OCI-LY3 (cell line): ENCODE results near the gene SMIM43.

ENCODE experiments used
- H2AFZ ChIP-seq: fragments of 200-600, 300-600 bp; shearing (Covaris generic); 2 replicates; pipeline ENCODE4 v1.6.0; 2014; ENCODE audit warnings: antibody characterized with exemption, low read depth, low read length
- H3K27ac ChIP-seq: fragments of 200-600, 300-600 bp; sonication (generic); 2 replicates; pipeline ENCODE4 v1.5.1; 2014; ENCODE audit warnings: mild to moderate bottlenecking, low read length, moderate library complexity, mixed read lengths
- H3K27me3 ChIP-seq: fragments of 200-600, 300-600 bp; sonication (generic); 2 replicates; pipeline ENCODE4 v1.6.1; 2014; ENCODE audit warnings: low read depth, low read length, mixed read lengths
- H3K36me3 ChIP-seq: fragments of 200-600, 300-600 bp; sonication (generic); replicated peaks from 2 replicates; pipeline ENCODE3; 2014; ENCODE audit warnings: low read depth, low read length, mixed read lengths
- H3K4me1 ChIP-seq: fragments of 300-600, 200-600 bp; sonication (generic); 2 replicates; pipeline ENCODE4 v1.6.1; 2014; ENCODE audit warnings: low read length, mixed read lengths
- H3K4me2 ChIP-seq: fragments of 200-600, 300-600 bp; sonication (generic); 2 replicates; pipeline ENCODE4 v1.6.1; 2014; ENCODE audit warnings: low read length, mixed read lengths
- H3K4me3 ChIP-seq: fragments of 300-600, 200-600 bp; sonication (generic); 2 replicates; pipeline ENCODE4 v1.5.1; 2014; ENCODE audit warnings: antibody characterized with exemption, mild to moderate bottlenecking, low read length, moderate library complexity
- H3K79me2 ChIP-seq: fragments of 300-600, 200-600 bp; shearing (Covaris generic); 2 replicates; pipeline ENCODE4 v1.6.1; 2014; ENCODE audit warnings: mild to moderate bottlenecking, low read length, mixed read lengths
- H3K9ac ChIP-seq: fragments of 300-600, 200-600 bp; shearing (Covaris generic); 2 replicates; pipeline ENCODE4 v1.6.0; 2014; ENCODE audit warnings: mild to moderate bottlenecking, low read length, moderate library complexity
- H3K9me3 ChIP-seq: fragments of 200-600, 300-600 bp; shearing (Covaris generic); 2 replicates; pipeline ENCODE4 v1.6.1; 2014; ENCODE audit warnings: low read length, mixed read lengths; ENCODE audit not compliant: insufficient read depth
- H4K20me1 ChIP-seq: fragments of 200-600, 300-600 bp; sonication (generic); 2 replicates; pipeline ENCODE4 v1.6.1; 2016; ENCODE audit warnings: low read length, mixed read lengths; ENCODE audit not compliant: insufficient read depth
- EZH2phosphoT487 ChIP-seq: fragments of 200-600 bp; shearing (Covaris generic); IDR thresholded peaks from 2 replicates; pipeline ENCODE4 v1.6.1; 2018; ENCODE audit warnings: antibody characterized with exemption, mixed run types, low read depth
- TF ChIP-seq, protein P1 (sequence below): fragments of 200-600, 300-600 bp; sonication (generic); IDR thresholded peaks from 2 replicates; pipeline ENCODE4 v1.5.1; 2014; ENCODE audit warnings: antibody characterized with exemption, low read length, low read depth

SMIM43 gene

DNA sequence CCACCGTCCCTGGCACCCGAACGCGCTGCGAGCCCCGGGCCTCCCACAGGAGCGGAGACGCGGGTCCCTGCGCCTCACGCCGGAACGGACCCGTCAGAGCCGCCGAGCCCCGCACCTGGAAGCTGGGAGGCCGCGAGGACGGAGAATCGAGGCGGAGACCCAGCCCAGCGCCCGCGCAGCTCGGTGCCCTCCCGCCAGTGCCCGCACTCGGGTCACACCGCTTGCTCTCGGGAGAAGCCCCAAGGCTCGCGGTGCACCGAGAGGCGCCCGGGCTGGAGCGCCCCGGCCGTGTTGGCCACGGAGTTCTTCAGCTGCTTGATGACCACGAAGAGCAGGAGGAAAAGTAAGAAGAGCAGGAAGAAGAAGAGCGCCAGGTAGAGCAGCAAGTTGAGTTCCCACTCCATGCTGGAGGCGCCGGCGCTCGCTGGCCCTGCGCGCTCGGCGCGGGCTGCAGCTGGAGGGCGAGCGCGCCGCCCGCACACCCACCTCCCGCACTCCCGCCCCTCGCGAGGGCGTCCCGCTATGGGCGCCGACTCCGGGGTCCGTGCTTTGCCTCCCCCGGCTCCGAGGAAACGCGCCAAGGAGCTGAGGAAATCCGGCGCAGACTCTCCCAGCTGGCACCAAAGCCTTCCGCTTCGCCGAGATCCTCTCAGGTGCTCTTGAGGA is at the start of gene SMIM43:
SMIM43 (minus strand) TSS at position 463 of the 666 bp plus-strand sequence; CDS start at position 404, 59 bp downstream.
- Histone ChIP-seq H3K79me2 (no peaks in the 10 kb centered on the region), H2AFZ (no peak within 1 kb of the TSS), H3K4me1 (no peaks in the 10 kb centered on the region), H3K36me3 (no peaks in the 10 kb centered on the region), H3K27me3 (no peaks in the 10 kb centered on the region), H3K27ac (no peak within 1 kb of the TSS), H3K4me2 (no peak within 1 kb of the TSS), H3K4me3 (no peak within 1 kb of the TSS), H3K9ac (no peak within 1 kb of the TSS), H4K20me1 (no peaks in the 10 kb centered on the region), H3K9me3 (no peaks in the 10 kb centered on the region)
- TF ChIP-seq, protein P1, sequence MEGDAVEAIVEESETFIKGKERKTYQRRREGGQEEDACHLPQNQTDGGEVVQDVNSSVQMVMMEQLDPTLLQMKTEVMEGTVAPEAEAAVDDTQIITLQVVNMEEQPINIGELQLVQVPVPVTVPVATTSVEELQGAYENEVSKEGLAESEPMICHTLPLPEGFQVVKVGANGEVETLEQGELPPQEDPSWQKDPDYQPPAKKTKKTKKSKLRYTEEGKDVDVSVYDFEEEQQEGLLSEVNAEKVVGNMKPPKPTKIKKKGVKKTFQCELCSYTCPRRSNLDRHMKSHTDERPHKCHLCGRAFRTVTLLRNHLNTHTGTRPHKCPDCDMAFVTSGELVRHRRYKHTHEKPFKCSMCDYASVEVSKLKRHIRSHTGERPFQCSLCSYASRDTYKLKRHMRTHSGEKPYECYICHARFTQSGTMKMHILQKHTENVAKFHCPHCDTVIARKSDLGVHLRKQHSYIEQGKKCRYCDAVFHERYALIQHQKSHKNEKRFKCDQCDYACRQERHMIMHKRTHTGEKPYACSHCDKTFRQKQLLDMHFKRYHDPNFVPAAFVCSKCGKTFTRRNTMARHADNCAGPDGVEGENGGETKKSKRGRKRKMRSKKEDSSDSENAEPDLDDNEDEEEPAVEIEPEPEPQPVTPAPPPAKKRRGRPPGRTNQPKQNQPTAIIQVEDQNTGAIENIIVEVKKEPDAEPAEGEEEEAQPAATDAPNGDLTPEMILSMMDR: no peak
- no peak for TF ChIP-seq EZH2phosphoT487

DNA sequence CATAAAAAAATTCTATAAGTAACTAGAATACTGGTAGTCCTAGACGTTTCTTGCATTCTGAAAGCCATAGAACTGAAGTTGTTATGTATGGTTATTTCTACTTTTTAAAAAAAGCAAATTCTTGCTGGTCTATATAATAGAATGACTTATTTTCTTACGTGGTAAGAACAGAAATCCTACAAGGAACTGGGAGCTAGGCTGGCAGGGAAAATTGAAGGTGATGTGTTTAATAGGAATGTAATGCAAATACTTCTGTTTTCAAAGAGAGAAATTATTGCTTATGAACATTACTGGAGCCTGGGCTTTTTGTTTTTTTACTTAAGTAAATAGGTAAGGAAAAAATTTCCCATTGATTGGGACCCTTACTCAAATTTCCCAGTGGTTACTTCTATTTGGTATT is 49.8 kb upstream of the SMIM43 start:
- no peak overlapping the region for H3K27ac ChIP-seq
- peaks cover 42% of the 10 kb centered on the region for H3K79me2 ChIP-seq
- no peak overlapping the region for H2AFZ ChIP-seq
- no peak overlapping the region for H3K4me2 ChIP-seq
- H4K20me1 ChIP-seq: no peaks in the 10 kb centered on the region
- no peaks in the 10 kb centered on the region for H3K4me1 ChIP-seq
- no peak overlapping the region for H3K4me3 ChIP-seq
- no peaks in the 10 kb centered on the region for H3K27me3 ChIP-seq
- TF ChIP-seq, protein P1: no peak
- no peak for TF ChIP-seq EZH2phosphoT487
- peaks cover 79% of the 10 kb centered on the region for H3K36me3 ChIP-seq
- no peak overlapping the region for H3K9ac ChIP-seq
- no peaks in the 10 kb centered on the region for H3K9me3 ChIP-seq

DNA sequence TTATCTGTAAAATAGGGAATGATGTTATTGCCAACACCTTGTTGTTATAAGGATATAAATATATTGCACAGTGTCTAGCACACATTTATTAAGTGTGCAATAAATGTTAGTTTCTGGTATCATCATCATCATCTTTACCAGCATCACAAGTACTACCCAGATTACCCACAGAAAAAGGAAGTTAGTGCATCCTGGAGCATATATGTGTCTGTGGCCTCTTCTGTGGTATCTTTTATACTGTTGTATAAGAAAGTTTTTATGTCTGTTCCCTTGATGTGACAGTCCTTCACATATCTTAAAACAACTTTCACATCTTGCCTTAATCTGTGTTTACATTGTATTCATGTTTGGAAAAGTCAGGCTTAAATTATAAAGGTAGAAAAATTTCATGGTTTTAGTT is 46.2 kb upstream of the SMIM43 start:
- no peak overlapping the region for H3K4me3 ChIP-seq
- H4K20me1 ChIP-seq: no peaks in the 10 kb centered on the region
- no peak overlapping the region for H3K9ac ChIP-seq
- H3K4me1 ChIP-seq: no peaks in the 10 kb centered on the region
- H3K36me3 ChIP-seq: peaks cover 64% of the 10 kb centered on the region
- peaks cover 13% of the 10 kb centered on the region; the same call in 1 of the 2 replicates for H3K79me2 ChIP-seq
- no peaks in the 10 kb centered on the region for H3K9me3 ChIP-seq
- no peaks in the 10 kb centered on the region for H3K27me3 ChIP-seq
- no peak overlapping the region for H2AFZ ChIP-seq
- TF ChIP-seq, protein P1: no peak
- no peak overlapping the region for H3K4me2 ChIP-seq
- H3K27ac ChIP-seq: no peak overlapping the region

DNA sequence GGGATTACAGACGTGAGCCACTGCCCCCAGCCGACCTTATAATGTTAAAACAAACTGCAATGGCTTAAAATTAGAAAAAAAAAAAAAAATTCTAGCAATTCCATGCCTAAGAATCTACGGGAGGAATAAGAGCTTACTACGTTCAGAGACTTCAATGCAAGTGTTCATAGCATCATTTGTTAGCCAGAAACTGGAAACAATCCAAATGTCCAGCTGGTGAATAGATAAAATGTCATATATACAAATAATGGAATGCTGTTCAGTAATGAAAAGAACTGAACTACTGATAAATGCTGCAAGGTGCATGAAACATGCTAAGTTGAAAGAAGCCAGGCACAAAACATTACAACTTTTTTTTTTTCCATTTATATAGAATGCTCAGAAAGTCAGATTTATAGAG is 41.4 kb upstream of the SMIM43 start:
- Histone ChIP-seq H3K27me3 (no peaks in the 10 kb centered on the region), H3K4me2 (no peak overlapping the region), H3K4me1 (peaks cover 4% of the 10 kb centered on the region), H4K20me1 (no peaks in the 10 kb centered on the region), H3K27ac (no peak overlapping the region), H3K9ac (no peak overlapping the region), H3K4me3 (no peak overlapping the region), H3K79me2 (peaks cover 27% of the 10 kb centered on the region), H2AFZ (no peak overlapping the region), H3K9me3 (no peaks in the 10 kb centered on the region), H3K36me3 (peaks cover 53% of the 10 kb centered on the region)
- TF ChIP-seq, protein P1: no peak
- no peak for TF ChIP-seq EZH2phosphoT487
